Activated CD8-positive, alpha-beta memory T cell treated with anti-CD3 and anti-CD28 coated beads for 36 hours (primary cell): ENCODE data around the gene MOK. TPM values are rescaled to one million over a fixed set of nuclear protein-coding genes. Genes with fewer than 3 reads are reported as not detected.

Source experiments
- CTCF ChIA-PET: fragments of 350-600 bp; sonication (Branson Sonifier 250); formaldehyde crosslinking; loops from one replicate; lab custom pipeline; 2021; ENCODE audit warnings: antibody characterized with exemption; lab: Charles Lee
- POLR2A ChIA-PET: fragments of 350-600 bp; sonication (Branson Sonifier 250); formaldehyde crosslinking; loops from one replicate; lab custom pipeline; 2021; ENCODE audit warnings: antibody characterized with exemption; lab: Charles Lee
- total RNA-seq, 2 experiments: library from RNA; stranded (reverse); gene quantifications; one replicate each; pipeline ENCODE4 v1.2.3, GENCODE V29; 2021

The MOK gene
- total RNA-seq, 2 experiments from 2014 or later = 7.8 to 9.6 TPM

DNA sequence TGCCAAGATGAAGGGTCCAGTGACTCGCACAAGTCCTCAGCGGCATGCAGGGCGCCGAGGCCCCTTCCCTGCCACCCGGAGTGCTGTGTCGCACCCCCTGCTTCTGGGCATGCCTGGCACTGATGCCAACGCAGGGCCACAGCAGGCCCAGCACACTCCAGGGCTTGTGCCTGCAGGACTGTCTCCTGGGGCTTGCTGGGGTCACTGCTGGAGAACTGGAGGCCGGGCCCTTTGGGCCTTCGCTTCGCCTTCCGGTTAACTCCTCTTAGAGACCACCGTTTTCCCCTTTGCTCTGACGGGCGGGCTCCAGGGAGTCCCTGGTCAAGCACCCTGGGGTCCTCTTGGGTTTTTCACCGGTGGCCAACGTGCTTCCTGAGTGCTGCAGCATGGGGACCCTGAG is 85.6 kb downstream of the MOK start:
- POLR2A ChIA-PET = no interaction called here
- CTCF ChIA-PET = no interaction called here

DNA sequence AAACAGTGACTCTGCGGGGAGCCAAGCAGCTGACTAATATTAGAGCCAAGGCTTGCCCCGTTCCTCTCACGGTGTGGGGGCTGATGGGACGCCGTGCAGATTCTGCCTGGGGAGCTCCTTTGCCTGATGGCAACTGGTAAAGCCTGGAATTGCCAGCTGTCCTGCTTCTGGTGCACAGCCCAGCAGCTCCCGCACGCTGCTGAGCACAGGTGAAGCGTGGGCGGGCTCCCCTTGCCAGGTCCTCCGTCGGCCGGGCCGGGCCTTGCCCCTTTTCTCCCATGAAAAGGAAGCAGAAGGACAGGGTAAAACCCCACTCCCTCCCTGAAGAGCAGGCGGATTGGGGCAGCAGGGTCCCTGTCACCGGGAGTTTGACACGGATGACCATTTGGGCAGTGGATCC is 86.3 kb downstream of the MOK start:
- ChIA-PET CTCF (interaction anchor here (0.6 kb wide), 1 partner anchor 35 kb away, joined by 4 read pairs; no protein-coding TSS in a partner anchor), POLR2A (no interaction called here)

- ChIA-PET POLR2A (no interaction called here), CTCF (no interaction called here)
These were observed 87.0 kb downstream of the MOK start for GRCh38 chr14:102217987-102218421.

DNA sequence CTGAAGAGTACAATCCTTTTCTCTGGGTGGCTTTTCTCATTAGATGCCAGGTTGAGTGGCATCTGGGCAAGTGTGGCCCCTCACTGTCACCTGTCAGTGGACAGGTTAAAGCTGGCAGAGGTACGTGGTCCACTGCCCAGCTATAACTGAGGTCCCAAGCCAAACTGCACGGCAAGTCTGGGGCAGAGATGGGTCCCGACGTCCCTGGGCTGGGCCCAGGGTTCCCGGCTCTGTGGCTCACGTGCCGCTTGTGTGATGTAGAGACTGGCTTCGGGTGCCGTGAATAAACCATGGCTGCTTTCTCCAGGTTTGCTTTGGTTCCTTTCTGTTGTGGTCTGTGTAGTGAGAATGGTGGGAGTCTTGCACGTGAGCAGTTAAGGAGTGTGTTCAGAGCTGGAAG is 87.6 kb downstream of the MOK start:
- ChIA-PET CTCF (no interaction called here), POLR2A (no interaction called here)

DNA sequence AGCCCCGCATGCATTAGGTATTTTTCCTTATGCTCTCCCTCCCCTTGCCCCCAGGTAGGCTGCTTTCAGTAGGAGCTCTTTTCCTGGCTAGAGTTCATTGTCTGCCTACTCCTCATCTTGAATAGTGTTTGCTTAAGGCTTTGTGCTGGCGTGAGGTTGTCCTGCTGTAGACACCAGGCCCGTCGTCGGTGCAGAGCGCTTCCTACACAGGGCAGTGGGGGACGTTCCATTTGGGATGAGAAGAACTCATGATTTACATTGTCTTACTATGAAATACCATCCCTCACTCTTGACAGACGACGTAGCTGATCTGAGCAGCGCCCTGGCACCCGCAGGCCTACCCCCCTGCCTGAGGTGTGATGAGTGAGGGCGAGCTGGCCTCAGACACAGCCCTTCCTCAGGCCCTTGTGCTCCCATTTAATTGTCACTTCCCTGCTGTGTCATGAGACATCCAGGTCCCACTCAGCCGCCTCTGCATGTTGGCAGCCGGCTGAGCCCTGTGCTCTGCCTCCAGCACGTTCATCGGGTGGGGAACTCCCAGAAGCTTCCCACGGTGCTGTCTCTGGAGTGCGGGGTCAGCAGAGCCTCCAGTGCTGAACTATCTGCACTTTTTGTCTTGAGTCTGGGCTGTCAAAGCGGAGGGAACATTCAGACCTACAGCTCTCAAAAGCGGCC is 89.3 kb downstream of the MOK start:
- ChIA-PET CTCF (interaction anchor here (1.0 kb wide), 1 partner anchor 98 kb away, joined by 3 read pairs; no protein-coding TSS in a partner anchor), POLR2A (no interaction called here)

- CTCF ChIA-PET = interaction anchor here (0.6 kb wide), 1 partner anchor 8 kb away, joined by 3 read pairs; no protein-coding TSS in a partner anchor
- POLR2A ChIA-PET = no interaction called here
These were observed 89.9 kb downstream of the MOK start for GRCh38 chr14:102215071-102215470.

- POLR2A ChIA-PET = no interaction called here
- CTCF ChIA-PET = interaction anchor here (0.6 to 1.6 kb wide), 3 partner anchors 9 to 101 kb away, joined by 3 to 5 read pairs (median 4); no protein-coding TSS in a partner anchor
These were observed 90.8 kb downstream of the MOK start for GRCh38 chr14:102213984-102214658.

- ChIA-PET CTCF (interaction anchor here (0.9 to 1.6 kb wide), 2 partner anchors 12 to 101 kb away, joined by 4 to 5 read pairs; no protein-coding TSS in a partner anchor), POLR2A (no interaction called here)
These were observed 91.5 kb downstream of the MOK start for GRCh38 chr14:102213470-102213869.

- ChIA-PET POLR2A (no interaction called here), CTCF (interaction anchor here (1.6 kb wide), 1 partner anchor 102 kb away, joined by 4 read pairs; no protein-coding TSS in a partner anchor)
These were observed 92.1 kb downstream of the MOK start for GRCh38 chr14:102212845-102213244.

DNA sequence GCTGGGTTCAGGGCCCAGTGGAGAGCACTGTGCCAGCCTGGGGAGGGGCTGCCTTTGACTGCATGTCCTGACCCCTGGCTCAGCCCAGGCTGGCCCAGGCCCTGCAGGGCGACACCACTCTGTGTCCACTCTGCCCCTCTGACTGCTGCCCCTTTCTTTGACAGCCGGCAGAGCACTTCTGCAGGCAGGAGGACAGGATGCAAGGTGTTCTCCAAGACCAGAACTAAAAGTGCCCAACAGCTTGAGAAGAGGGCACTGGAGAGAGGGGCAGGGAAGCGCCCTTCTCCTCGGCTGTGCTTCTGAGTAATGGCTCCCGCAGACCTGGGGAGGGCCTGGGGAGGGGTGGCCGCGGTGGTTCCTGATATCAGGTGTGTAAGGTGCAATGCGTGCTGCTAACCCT is 92.6 kb downstream of the MOK start:
- POLR2A ChIA-PET = no interaction called here

GRCh38 chr14:102211240-102211639 is 93.7 kb downstream of the MOK start:
- ChIA-PET POLR2A (no interaction called here), CTCF (no interaction called here)

More for the DNA sequence above, 92.6 kb downstream of the MOK start:
- CTCF ChIA-PET = interaction anchor here (1.6 kb wide), 1 partner anchor 102 kb away, joined by 4 read pairs; no protein-coding TSS in a partner anchor

DNA sequence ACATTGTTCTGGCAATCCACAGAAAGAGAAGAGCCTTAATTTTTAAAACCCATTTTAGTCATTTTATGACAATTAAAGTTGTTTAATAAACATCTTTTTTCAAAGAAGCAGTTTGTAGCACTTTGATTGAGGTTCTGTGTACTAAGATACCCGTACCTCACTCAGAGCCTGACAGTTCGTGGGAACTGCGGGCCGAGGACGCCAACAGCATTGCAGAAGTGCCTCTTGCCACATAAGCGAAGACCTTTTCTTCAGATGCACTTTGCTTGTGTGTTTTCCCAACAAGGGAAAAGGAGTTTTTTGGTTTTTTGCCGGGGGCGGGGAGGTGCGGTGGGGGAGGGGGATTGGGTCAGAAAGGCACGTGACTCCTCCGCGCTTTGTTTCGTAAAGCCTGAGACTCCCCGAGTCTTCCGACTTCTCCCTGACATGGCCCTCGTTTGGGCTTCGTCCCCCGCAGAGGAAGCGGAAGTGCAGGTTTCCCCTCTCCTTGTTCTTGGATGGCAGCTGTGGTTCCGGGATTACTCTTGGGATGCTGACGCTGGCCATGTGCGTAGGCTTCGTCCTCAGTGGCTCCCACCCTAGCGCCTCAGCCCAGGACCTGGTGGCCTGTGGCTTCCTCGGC is 94.4 kb downstream of the MOK start:
- ChIA-PET POLR2A (no interaction called here), CTCF (no interaction called here)

DNA sequence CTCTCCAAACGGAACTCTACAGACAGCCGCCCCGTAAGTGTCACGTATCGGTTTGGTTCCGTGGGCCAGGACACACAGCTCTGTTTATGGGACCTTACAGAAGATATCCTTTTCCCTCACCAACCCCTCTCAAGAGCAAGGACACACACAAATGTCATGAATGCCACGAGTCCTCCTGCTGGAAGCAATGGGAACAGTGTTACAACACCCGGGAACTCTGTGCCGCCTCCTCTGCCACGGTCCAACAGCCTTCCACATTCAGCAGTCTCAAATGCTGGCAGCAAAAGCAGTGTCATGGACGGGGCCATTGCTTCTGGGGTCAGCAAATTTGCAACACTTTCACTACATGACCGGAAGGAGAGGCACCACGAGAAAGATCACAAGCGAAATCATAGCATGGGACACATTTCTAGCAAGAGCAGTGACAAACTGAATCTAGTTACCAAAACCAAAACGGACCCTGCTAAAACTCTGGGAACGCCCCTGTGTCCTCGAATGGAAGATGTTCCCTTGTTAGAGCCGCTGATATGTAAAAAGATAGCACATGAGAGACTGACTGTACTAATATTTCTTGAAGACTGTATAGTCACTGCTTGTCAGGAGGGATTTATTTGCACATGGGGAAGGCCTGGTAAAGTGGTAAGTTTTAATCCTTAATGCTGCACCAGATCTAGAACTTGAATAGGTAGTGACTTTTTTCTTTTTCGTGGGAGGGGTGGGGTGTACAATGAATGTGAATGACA is 95.6 kb downstream of the MOK start:
- CTCF ChIA-PET = no interaction called here

DNA sequence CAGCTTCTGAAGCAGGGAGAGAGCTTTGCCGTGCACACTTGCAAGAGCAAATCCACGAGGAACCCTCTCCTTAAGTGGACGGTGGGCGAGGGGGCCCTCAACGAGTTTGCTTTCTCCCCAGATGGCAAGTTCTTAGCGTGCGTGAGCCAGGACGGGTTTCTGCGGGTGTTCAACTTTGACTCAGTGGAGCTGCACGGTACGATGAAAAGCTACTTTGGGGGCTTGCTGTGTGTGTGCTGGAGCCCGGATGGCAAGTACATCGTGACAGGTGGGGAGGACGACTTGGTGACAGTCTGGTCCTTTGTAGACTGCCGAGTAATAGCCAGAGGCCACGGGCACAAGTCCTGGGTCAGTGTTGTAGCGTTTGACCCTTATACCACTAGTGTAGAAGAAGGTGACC is 96.2 kb downstream of the MOK start:
- ChIA-PET POLR2A (interaction anchor here (0.6 kb wide), 1 partner anchor 22 kb away, joined by 3 read pairs; no protein-coding TSS in a partner anchor), CTCF (no interaction called here)

More for the DNA sequence above, 95.6 kb downstream of the MOK start:
- POLR2A ChIA-PET = no interaction called here

DNA sequence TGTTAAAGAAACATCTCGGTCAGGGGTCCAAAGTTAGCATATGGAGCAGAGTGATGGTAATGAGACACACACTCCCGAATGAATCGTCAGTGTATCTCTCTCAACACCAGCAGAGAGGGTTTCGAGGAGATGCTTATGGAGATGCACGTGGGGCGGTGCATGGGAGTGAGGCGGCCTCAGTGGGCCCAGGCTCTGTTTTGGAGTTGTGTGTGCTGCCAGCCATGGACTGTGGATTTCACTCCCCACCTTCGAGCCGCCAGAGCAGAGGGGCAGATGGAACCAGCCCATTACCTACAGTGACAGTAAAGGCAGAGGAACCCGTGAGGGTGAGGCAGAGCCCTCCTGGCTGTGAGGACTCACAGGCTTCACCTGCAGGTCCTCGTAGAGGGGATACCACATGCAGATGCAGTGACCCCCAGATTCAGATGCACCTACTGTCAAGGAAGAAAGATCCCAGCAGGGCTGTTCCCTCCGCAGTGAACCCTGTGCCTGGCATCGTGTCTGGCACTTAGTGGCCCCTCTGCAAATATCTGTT is 97.1 kb downstream of the MOK start:
- CTCF ChIA-PET = no interaction called here
- POLR2A ChIA-PET = interaction anchor here (0.6 kb wide), 1 partner anchor 21 kb away, joined by 3 read pairs; no protein-coding TSS in a partner anchor

- POLR2A ChIA-PET = no interaction called here
These were observed 98.0 kb downstream of the MOK start for GRCh38 chr14:102206918-102207317.

DNA sequence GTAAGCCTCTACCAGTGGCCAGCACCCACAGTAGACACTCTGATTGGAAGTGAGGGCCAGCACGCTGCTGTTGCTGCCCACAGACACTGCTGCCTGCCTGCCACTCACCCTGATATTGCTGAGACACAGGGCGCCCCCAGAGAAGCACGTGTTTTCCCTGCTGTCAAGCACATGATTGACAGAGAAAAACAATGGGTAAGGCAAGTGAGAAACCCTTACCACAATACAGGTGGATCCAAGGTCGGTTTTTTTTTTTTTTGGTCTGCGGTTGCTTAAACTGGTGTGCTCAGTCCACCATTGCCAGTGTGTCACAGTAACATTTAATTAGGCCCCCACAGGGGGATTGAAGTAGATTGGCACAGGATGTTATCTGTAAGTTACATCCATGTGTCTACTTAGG is 99.4 kb downstream of the MOK start:
- ChIA-PET CTCF (no interaction called here), POLR2A (no interaction called here)

More at GRCh38 chr14:102206918-102207317, 98.0 kb downstream of the MOK start:
- CTCF ChIA-PET = no interaction called here

- ChIA-PET CTCF (no interaction called here), POLR2A (no interaction called here)
These were observed 101.6 kb downstream of the MOK start for GRCh38 chr14:102203382-102203781.

GRCh38 chr14:102202944-102203343 is 102.0 kb downstream of the MOK start:
- POLR2A ChIA-PET = no interaction called here
- CTCF ChIA-PET = no interaction called here
